Left kidney (tissue), 8 donors: ENCODE results near the gene MCCC1. TPM values are rescaled to one million over a fixed set of nuclear protein-coding genes. Genes with fewer than 3 reads are reported as not detected.
"Not testable (repeated sequence)": the region's sequence is repeated elsewhere in the genome, so short reads cannot be mapped to it uniquely, and the experiment has no call there.

ENCODE experiments used
- DNase-seq: peaks from one replicate; pipeline ENCODE4 v3.0.0-alpha.2; 2013
- long read RNA-seq, 8 donors: transcript quantifications; one replicate each; lab custom pipeline, GENCODE V29; 2026
- polyA plus RNA-seq: library from polyadenylated mRNA; unstranded; fragments of 120-200 nt; gene quantifications from one replicate; pipeline ENCODE4 v1.2.1, GENCODE V29; 2013; ENCODE audit not compliant: insufficient read length

Gene MCCC1
- polyA plus RNA-seq, result 76.0 TPM
- long read RNA-seq, donor 1, transcript MCCC1-201 (19 exons, 2,545 nt), result major isoform, 8 of 8 reads
- long read RNA-seq, donor 1, partial matches to known transcripts, result 0 of 8 reads
- long read RNA-seq, donor 1, other reads (novel, unspliced or antisense), result 0 of 8 reads
- long read RNA-seq, donor 2, partial matches to known transcripts, result 0 of 4 reads
- long read RNA-seq, donor 2, other reads (novel, unspliced or antisense), result 0 of 4 reads
- long read RNA-seq, donor 3, partial matches to known transcripts, result 0 of 6 reads
- long read RNA-seq, donor 3, other reads (novel, unspliced or antisense), result 0 of 6 reads
- long read RNA-seq, donor 4, result 0 reads
- long read RNA-seq, donor 5, transcript MCCC1-201 (19 exons, 2,545 nt), result major isoform, 20 of 24 reads
- long read RNA-seq, donor 5, partial matches to known transcripts, result 0 of 24 reads
- long read RNA-seq, donor 5, other reads (novel, unspliced or antisense), result 0 of 24 reads
- long read RNA-seq, donor 6, partial matches to known transcripts, result 0 of 2 reads
- long read RNA-seq, donor 6, other reads (novel, unspliced or antisense), result 0 of 2 reads
- long read RNA-seq, donor 7, transcript MCCC1-201 (19 exons, 2,545 nt), result major isoform, 8 of 9 reads
- long read RNA-seq, donor 7, partial matches to known transcripts, result 0 of 9 reads
- long read RNA-seq, donor 7, other reads (novel, unspliced or antisense), result 0 of 9 reads
- long read RNA-seq, donor 8, partial matches to known transcripts, result 0 of 4 reads
- long read RNA-seq, donor 8, other reads (novel, unspliced or antisense), result 0 of 4 reads

DNA sequence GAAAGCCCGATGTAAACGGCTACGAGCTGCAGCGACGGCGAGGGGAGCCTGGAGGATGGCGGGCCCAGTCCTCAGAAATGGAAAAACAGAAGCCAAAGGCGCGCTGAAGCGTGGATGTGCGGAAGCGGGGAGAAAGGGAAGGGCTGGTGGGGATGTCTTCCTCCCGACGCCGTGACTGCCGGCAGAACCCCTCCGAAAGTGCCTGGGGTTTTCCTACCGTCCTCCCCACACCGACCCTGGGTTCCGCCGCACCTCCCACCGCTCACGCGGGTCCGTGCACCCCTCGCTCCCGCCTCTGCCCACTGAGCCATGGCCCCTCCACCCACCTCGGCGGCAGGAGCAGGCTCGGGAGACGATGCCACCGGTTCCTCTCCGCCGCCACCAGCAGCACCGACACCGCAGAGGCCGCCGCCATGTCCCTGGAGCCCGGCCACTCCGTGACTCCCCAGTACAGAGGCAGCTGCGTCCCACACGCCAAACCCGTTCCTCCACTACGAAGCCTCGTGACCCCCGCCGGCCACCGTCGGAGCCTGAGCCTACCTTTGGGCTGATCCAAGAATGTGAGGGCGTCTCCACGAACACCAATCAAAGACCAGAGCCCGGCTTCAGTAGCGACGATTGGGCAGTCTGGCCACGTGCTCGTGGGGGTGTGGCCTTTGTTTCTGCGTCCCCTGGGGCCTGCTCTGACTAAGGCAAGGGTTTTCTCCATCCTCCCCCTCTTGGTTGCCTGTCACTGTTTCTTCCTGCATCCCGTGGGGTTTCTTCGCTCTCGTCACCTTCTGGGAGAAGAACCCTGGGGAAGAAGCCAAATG is at the start of gene MCCC1:
MCCC1 (minus strand) TSS at position 471 of the 812 bp plus-strand sequence; CDS start at position 415, 56 bp downstream.
- DNase-seq, result peak; percentile 98

DNA sequence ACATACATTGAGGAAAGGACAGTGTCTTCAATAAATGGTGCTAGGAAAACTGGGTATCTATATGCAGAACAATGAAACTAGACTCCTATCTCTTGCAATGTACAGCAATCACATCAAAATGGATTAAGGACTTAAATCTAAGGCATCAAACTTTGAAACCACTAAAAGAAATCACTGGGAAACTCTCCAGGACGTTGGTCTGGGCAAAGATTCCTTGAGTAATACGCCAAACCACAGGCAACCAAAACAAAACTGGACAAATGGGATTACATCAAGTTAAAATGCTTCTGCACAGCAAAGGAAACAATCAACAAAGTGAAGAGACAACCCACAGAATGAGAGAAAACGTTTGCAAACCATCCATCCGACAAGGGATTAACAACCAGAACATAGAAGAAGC is 48.8 kb upstream of the MCCC1 start:
- DNase-seq, result no peak

DNA sequence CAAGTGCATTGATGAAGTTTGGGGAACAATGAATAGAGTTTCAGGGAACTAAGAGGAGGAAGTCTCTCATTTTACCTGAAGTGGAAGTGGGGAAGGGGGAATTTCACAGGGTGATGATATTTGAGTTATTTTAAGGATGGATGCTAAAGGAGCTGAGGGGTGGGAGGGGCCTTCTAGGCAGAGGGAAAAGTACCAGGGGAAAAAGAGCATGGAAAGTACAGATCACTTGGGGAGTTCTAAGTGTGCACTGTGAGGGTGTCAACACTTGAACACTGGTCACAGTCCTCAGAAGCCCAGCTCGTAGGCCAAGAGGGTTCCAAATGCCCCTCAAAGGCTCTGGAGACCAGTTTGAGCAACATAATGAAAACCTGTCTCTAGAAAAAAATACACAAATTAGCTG is 45.1 kb upstream of the MCCC1 start:
- DNase-seq, result no peak

DNA sequence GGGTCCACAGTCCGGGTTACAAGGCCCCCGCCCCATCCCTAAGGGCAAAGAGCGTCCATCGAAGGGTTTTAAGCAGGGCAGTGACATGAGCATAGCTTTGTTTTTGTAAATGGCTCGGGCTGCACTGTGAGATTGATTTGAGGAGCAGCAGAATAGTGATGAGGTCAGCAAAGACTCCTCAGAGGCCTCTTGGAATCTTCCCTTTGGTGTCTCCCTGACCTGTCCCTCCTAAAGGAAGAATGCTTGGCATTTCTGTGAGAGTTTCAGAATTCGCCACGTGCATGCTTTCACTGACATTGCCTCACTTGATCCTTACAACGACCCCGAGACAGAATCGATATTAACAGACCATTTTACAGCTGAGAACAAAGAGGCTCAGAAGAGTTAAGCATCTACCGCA is 42.9 kb upstream of the MCCC1 start:
- DNase-seq, result no peak

DNA sequence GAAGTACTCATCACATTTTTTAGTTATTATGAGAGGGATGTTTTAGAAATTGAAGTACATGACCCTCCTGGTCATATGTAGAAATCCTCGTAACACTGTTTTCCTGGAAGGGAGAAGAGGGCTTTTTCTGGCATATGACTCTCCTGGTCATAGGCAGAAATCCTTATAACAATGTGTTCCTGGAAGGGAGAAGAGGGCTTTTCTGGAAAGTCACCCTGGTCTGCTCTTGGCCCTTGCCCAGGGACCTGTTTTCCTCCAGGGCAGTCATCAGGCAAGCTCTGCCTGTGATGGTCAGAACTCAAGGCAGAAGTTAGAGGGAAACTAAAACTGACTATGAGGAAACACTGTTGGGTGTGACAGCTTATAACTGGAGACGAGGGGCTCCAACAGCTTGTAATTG is 35.5 kb upstream of the MCCC1 start:
- no peak for DNase-seq

DNA sequence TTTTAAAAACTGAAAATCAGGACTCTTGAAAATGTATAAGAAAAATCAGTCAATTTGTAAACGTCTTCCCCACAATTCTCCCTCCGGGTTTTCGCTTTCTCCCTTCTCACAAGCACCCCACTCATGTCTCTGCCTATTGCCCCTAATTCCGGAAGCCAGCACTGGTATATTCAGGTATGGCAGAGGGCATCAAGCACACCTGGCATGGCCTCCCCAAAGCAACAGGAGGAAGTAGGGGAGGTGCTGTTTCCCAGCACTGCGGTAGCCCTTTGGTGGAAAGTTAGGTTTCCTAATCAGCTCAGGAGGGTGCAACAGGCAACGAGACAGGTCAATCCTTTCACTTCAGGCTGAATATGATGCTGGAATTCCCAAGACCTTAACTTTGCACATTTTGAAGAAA is 33.1 kb upstream of the MCCC1 start:
- no peak for DNase-seq

DNA sequence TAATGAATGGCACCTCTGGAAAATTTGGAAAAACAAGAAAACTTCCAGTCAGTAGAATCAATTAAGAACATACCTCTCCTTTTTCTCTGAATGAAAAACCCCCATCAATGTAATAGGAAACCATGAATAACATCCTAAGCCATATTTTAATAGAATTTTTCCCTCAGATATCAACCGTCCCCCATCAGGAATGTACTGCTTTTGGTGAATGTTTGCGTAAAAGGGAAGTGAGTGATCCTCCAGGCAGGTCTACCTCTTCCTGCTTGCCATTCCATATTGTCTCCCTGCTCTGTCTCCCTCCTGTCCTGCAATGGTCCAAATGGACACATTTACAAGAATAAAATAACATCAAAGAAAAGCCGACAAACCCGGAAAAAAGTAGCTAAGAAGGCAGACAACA is 32.4 kb upstream of the MCCC1 start:
- DNase-seq, result no peak

DNA sequence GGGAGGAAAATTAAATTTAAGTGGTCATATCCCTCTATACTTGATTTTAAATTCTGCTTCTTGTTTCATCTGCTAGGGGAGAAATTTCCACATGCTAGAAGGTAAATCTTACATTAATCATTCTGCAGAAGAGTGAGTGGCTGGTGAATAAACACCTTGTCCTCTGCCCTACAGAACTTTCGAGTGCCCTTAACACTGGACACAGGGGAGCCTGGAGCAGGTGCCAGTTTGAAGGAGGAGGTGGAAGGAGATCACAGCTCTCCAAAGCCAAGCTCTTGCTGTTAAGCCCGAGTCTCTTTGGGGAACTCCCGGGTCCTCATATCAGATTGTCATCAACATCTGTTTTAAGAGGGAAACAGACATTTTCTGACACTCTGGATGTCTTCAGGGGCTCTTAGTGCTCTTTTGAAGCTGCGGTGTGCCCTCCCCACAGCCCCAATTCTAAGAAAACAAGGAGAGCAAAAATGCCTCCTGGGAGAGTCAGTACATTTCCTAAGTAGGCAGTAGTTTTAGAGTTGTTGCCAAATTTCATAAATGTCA is 32.0 kb upstream of the MCCC1 start:
- DNase-seq, result no peak

DNA sequence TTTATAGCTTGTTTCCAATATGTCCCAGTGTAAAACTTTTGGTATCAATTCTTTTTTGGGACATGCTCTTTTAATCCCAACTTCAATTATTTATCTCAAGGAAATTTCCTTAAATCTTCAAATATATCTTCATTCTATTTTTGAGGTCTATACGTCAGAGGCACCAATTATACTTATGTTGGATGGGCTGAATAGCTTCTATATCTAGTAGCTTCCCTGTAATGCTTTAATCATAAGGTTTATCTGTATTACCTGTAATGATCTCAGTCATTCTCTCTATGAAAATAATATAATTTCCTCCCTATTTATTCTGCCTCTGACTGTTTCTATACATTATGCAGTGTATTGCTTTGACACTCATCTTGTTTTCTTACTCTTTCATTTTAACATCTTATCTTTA is 29.9 kb upstream of the MCCC1 start:
- no peak for DNase-seq

DNA sequence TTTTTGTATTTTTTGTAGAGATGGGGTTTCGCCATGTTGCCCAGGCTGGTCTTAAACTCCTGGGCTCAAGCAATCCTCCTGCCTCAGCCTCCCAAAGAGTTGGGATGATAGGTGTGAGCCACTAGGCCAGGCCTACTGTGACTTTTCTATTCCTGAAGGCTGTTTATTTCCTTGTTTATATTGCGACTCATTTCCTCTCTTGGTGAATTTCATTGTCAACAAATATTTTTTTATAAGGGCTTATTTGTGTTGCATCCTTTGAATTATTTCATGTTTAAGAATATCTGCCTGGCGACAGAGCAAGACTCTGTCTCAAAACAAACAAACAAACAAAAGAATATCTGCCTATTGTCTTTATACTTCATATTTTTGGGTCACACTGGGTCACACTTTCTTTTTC is 29.4 kb upstream of the MCCC1 start:
- DNase-seq, result no peak

DNA sequence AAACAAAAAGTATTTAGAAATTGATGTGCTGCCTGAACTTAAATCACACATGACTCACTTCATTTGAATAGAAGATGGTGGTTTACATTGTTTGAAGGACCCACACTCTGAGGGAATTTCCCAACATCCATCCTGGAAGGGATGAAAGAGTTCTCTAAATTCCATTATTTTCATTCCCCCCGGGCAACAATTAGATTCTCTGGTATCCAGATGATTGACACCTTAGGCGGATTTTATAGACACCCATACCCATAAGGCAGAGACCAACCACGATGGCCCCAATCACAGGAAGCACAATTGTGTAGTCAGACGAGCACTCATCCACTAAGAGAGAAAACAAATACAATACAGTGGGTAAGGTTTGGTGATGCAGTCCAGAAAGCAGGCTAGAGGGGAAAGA is 24.6 kb upstream of the MCCC1 start:
- no peak for DNase-seq

DNA sequence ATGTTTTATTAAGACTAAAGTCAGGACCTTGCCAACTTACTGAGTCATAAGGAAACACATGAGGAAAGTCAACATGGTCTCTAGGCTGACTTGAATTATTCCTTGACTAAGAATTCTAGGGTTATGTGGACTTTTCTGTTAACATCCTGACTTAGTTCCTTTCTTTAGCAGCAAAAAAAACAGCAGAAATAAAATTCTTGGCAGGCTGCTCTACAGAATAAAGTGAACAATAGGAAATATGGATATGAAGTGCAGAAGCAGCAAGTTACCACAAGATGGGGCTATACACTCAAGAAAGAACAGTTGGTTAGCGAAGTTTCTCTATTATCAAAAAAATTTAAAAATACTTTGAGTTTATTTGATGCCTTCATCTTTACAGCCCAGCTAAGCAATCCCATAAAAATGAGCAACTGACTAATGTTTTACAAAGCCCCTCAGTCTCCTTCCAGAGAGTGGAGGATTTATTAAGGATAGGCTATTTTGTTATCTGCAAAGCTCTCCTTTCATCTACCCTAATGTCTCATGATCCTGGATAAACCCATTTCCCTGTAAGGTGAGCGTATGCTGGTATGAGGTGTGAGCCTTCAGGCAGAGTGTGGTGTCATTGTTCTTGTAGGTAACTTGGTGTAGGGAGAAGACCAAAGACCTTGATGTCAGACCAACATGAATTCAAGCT is 23.1 kb upstream of the MCCC1 start:
- peak; percentile 50 for DNase-seq

DNA sequence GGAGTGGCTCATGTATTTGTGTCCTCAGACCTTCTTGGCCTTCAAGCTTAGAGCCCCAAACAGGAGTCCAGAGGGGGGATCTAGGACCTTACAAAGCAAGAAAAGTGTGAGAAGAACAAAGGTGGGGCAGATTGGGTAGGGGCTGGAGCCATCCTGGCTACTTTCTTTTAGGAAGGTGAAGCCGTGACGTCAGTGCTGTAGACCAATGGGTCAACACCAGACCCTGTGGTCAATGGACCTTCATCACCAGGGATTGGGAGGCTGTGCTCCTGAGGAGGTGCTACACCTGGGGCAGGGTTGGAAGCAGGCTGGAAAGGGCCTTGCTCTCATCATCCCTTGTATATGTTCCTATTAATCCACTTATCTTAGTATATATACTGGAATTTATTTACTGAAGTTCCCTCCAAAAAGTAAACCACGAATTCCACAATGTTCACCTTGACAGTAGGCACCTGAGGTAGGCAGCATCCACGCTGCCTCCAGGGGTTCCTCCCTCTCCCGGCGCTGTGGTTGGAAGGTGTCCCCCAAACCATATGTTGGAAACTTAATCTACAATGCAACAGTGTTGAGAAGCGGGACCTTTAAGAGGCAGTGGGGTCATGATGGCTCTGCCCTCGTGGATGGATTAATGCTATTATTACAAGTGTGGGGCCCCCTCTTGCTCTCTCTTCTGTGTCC is 21.4 kb upstream of the MCCC1 start:
- no peak for DNase-seq

DNA sequence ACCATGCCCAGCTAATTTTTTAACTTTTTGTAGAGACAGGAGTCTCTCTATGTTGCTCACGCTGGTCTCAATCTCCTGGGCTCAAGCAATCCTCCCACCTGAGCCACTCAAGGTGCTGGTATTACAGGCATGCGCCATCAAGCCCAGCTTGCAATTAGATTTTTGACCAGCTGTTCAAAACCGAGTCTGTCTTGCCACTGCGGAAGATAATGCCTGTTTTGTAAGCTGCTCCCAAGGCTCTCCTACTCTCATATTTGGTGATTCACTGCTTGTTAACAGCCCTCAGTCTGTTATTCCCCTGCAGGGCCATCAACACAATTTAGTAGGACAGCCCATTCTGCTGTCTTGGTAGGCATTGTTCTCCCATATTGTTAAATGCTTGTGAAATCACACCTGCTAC is 17.8 kb upstream of the MCCC1 start:
- no peak for DNase-seq

DNA sequence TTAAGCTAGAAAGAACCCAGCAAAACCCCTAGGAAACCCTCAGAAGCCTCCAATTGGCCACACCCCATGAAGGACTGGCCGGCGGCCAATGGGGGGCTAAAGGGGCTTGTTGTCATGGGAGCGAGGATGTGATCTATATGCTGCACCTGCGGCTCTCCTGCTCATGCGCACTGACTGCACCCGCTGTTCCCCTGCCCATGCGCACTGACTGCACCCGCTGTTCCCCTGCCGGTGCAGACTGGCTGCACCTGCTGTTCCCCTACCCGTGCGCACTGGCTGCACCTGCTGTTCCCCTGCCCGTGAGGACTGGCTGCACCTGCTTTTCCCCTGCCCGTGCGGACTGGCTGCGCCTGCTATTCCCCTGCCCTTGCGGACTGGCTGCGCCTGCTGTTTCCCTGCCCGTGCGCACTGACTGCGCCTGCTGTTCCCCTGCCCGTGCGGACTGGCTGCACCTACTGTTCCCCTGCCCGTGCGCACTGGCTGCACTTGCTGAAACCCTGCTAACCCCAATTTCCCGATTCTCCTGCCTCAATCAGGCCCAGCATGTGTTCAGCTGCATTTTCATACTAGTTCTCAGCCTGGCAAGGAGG is 16.8 kb upstream of the MCCC1 start:
- peak; percentile 70 for DNase-seq

DNA sequence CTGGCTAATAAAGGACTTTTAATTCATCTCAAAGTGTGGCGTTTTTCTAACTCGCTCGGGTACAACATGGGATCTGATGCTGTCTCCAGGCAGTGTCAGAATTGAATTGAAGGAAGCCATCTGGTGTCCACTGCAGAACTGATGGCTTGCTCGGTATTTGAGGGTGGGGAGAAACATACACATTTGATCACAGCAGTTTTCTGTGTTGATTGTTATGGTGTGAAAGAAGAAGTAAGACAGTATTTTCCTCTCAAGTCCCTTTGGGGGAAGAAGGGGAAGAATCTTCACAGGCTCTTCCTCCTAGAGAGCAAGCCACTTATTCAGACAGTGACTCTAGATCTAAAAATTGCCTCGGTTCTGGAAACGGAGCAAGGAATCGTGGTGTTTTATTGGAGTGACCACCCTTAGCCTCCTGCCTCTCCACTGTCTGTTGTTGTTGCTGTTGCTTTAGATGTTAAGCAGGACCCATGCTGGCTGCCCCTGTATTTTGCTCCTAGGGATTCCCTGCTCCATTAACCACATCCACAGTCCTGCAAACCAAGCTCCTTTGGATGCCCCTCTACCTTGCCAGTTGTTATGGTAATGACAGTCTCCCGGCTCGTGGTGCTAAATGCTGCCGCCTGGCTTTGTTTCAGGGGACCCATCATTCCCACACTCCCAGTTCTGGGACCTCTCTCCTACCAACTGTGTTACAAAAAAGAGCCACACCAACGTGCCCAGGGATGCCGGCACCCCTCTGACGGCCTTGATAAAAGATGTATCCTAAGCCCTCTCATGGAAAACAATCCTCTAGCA is 15.3 kb upstream of the MCCC1 start:
- no peak for DNase-seq

DNA sequence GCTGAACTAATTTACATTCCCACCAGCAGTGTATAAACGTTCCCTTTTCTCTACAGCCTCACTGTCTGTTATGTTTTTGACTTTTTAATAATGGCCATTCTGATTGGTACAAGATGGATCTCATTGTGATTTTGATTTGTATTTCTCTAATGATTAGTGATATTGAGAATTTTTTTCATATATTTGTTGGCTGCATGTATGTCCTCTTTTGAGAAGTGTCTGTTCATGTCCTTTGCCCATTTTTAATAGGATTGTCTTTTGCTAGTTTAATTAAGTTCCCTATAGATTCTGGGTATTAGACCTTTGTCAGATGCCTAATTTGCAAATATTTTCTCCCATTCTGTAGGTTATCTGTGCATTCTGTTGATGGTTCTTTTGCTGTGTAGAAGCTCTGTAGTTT is 10.6 kb upstream of the MCCC1 start:
- DNase-seq, result not testable (repeated sequence)

DNA sequence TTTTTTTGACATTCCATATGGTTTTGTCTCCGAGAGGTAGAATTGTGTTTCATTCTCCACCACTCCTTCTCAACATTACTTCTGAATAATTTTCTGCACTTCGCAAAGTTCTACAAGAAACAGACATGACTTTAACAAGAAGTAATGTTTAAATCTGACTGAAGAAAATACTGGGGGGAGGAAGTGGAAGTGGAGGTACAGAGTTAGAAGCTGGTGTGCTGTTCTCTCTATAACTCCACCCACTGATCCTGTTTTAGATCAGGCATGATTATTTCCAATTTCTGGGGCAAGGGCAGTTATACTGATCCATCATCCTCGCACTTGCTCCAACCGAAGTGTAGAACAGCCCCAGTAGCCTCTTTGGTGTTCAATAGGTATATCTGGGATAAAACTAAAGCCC is 9.2 kb upstream of the MCCC1 start:
- DNase-seq, result no peak

DNA sequence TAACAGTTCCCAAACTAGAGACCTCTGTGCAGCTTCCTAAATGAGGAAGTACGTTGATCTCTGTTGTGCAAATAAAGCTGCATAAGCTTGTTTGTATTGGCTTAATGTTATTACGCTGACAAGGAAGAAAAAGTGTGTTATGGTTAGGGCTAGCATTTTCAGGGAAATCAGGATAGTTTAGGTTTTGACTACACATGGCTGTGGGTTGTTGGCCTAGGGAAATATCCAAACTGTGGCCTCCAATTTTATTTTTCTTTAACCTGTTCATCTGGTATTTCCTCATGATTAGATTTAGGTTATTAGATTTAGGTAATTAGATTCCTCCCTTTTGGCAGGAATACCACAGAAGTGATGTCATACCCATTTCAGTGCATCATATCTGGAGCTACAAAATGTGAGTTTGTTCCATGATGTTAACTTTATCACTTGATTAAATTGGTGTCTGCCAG is 8.7 kb upstream of the MCCC1 start:
- DNase-seq, result no peak

DNA sequence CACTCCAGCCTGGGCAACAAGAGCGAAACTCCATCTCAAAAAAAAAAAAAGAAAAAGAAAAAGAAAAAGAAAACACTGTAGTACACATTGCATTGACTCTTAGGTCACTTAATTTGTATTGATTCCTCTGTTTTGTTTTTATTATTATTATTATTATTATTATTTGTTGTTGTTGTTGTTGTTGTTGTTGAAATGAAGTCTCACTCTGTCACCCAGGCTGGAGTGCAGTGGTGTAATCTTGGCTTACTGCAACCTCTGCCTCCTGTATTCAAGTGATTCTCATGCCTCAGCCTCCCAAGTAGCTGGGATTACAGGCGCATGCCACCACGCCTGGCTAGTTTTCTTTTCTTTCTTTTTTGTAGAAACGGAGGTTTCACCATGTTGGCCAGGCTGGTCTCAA is 8.1 kb upstream of the MCCC1 start:
- DNase-seq, result not testable (repeated sequence)
